ENCODE measurements around the gene CAMSAP1.
A peak's percentile ranks its signal among the peaks of the same experiment; 100 is the strongest.

CAMSAP1 gene

DNA sequence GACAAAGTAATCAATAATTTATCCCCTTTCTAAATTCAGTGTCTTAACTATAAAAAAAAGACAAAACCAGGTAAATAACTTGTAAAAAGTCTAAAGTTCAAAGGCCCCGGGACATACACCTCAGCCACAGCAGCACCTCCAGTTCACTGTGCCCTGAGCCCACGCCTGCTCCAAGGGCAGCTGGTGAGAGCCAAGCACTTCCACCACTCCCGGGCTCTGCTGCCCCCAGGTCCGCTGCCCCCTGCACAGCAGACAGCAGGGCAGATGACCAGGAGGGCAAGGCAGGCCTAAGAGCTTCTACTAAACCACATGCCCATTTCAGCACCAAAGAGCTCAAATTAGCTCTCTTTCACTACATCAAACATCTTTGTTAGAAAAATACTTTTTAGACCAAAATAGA is 91.9 kb downstream of the CAMSAP1 start:
- DNase-seq (ENCODE audit: low spot score), result no peak

DNA sequence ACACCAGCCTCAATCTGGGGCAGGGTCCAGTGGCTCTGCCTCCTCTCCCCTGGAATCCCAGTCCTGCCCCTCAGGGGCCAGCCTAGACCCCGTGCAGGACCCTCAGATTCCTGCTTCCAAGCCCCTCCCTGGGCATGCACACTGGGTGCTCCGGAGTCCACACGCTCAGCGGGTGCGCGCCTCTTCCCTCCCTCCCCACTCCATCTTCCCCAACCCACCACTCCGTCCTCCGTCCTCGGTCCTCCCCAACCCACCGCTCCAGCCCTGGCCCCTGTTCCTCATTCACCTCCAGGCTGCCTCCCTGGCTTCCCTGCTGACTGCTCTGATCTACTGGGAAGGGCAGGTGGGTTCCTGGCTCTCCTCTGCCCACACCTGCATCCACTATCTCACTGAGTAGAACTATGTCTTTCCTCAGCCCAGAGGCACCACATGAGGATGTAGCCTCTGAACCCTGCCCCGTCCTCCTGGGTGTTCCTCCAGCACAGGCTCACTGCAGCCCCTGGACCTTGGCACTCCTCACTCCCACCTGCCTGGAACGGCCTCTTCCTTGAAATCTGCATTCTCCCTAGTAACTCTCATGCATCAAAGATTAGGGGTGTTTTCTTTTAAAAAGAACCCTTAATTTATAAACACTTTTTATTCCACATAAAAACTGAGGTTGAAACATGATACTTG is 92.8 kb downstream of the CAMSAP1 start:
- no peak for DNase-seq (ENCODE audit: low spot score)

- no peak for DNase-seq (ENCODE audit: low spot score)
Observed at GRCh38 chr9:135813671-135814290, 93.6 kb downstream of the CAMSAP1 start.

DNA sequence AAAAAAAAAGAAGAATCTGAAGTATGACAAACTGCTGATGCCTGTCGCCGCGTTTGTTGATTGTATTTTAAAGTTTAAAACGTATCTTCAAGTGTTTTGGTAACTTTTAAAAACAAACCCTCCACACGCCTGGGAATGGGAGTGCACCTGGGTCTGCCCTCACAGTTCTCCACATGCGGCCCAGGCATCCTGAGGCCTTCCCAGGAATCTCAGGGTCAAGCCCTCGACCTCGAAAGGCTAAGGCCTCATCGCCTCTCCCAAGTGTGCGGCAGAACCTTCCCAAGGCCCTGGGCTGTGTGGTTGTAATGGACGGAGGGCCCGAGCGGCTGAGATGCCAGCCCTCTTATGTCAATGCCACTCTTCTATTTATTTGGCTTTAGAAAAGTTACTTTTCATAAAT is 94.4 kb downstream of the CAMSAP1 start:
- no peak for DNase-seq (ENCODE audit: low spot score)

- peak; percentile 52 for DNase-seq (ENCODE audit: low spot score)
Observed at GRCh38 chr9:135811801-135812200, 95.5 kb downstream of the CAMSAP1 start.

GRCh38 chr9:135810806-135811575 is 96.4 kb downstream of the CAMSAP1 start:
- DNase-seq (ENCODE audit: low spot score), result no peak

DNA sequence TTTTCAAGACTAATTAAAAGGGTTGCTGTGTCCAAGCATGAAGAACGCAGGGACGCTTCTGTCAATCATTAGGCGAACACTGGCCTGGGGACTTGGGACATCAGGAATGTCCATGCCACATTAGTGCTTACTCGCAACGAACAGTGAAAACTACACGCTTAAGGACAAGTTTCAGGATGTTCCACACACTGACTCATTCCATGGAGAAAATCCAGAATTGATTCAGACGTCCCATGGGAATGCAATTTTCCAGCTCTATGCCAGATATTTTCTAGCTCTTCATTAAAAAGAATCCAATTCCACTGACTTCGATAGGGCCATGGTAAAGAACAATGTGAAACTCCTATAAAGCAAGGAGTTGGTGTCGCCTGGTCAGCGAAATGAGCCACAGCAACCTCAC is 98.2 kb downstream of the CAMSAP1 start:
- DNase-seq (ENCODE audit: low spot score), result no peak

GRCh38 chr9:135805422-135806022 is 101.8 kb downstream of the CAMSAP1 start:
- DNase-seq (ENCODE audit: low spot score), result no peak

- no peak for DNase-seq (ENCODE audit: low spot score)
Observed at GRCh38 chr9:135804581-135805421, 102.5 kb downstream of the CAMSAP1 start.

DNA sequence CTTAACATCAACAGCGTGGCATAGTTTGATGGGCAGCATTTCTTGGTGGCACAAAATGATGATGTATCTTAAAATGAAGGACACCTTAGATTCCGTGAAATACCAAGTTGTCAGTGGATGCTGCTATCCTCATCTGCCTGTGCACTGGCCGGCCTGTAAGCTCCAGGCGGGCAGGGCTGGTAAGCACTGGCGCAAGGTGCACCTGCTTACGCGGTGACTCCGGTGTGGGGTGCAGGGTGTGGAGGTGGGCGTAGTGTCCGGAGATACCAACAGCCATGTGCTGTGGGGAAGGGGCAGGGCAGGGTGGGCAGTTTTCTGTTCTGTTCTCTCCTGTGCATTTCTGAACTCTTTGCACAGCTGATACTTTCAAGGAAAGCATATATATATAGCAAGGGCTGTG is 103.9 kb downstream of the CAMSAP1 start:
- no peak for DNase-seq (ENCODE audit: low spot score)

- DNase-seq (ENCODE audit: low spot score), result no peak
Observed at GRCh38 chr9:135802876-135803419, 104.4 kb downstream of the CAMSAP1 start.

DNA sequence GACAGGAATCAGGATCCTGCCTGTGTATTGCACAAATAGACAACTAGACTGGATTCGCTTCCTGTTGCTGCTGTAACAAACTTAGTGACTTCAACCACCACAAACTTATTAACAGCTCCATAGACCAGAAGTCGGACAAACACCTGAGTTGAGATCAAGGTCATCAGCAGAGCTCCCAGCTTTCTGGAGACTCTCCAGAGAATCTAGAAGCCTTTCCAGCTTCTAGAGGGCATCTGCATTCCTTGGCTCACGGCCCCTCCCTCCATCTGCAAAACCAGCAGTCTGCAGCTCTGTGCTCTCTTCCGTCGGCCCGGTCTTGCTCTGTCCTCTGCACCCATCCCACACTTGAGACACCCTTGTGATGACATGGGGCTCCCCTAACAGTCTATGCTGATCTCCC is 106.3 kb downstream of the CAMSAP1 start:
- no peak for DNase-seq (ENCODE audit: low spot score)

DNA sequence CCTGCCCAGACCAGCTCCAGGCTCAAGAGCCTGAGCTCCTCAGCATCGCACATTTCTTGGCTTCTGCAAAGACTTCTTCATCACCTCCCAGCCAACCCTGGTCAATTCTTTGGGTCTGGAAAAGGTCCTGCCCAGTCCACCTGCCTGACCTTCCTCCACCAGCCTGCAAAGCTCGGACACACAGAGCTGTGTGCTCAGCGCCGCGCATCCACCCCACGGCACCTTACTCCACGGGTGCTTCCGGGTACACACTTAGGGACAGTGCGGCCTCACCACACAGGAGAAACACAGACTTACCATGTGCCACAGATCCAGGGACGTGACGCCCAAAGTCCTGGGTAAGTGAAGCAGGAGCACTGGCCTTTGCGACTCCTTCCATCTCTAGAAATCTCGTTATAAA is 108.1 kb downstream of the CAMSAP1 start:
- DNase-seq (ENCODE audit: low spot score), result no peak

DNA sequence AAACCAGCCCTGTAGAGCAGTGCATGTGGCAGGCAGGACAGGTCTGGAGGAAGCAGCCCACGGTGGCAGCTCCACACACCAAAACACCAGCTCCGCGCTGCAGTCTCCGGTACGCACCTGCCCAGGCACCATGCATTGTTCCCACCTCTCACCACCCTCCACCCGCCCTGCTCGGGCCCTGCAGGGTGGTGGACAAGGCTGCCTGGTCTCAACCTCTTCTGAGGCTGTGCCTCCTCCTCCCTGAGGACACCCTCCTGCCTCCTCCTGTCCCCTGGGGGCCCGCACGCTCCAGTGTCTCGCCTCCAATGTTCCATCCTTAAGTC is 109.1 kb downstream of the CAMSAP1 start:
- DNase-seq (ENCODE audit: low spot score), result no peak

DNA sequence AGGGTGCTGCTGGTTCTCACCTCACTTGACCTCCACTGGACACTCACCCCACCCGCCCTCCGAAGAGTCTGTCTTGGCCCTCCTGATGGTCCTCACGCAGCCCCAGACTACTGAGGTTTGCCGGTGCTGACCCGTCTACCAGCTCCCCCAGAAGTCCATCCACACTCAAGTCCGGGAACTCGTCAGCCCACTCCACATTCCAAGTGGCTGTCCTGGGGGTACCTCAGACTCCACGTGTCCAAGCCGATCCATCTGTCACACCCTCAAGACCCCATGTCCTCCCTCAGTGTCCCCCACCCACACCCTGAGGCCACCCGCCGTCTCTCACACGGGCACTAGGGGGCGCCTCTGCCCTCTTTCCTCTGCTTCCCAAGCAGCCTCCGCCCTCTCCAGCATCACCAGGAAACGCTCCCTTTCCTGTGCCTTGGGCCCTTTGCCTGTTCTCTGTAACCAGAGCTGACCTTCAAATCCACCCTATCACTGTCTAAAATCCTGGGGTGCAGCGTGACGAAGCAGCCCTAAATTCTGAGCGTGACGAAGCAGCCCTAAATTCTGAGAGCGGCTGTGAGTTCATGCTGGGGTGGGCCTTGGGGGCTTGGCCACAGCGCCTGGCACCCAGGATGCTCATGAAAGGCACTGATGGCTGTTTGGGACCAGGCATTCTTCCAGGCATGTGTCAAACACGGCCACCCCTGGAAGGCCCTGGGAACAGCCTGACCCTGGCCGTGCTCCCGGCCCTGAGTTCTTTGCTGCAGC is 109.7 kb downstream of the CAMSAP1 start:
- peak; percentile 27 for DNase-seq (ENCODE audit: low spot score)

GRCh38 chr9:135796784-135797485 is 110.4 kb downstream of the CAMSAP1 start:
- DNase-seq (ENCODE audit: low spot score), result no peak

- no peak for DNase-seq (ENCODE audit: low spot score)
Observed at GRCh38 chr9:135795391-135795790, 112.0 kb downstream of the CAMSAP1 start.

DNA sequence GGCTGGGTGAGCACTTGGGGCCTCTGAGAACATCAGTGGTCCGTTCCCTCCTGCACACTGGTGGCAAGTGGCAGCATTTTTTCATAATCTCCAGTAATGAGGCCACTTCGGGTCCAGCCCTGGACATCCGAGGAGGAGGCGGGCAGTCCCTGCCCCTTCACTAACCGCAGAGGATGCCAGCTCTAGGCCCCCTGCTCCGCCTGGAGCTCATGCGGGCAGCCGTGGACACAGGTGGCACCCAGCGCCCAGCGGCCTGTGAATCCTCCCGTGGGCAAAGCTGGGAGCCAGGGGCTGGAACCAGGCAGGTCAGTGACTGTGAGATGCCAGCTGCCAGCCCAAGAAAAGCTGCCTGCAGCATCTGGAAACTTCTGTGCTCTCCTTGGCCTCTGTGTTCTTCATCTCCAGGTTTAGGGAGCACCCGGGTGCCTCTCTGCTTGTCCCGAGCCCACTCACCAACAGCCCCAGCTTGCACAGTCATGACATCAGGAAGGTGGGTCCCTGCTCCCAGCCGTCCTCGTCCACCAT is 112.9 kb downstream of the CAMSAP1 start:
- DNase-seq (ENCODE audit: low spot score), result no peak

- DNase-seq (ENCODE audit: low spot score), result no peak
Observed at GRCh38 chr9:135794057-135794335, 113.3 kb downstream of the CAMSAP1 start.

Data from globus pallidus (tissue), 1 donor.